ENCODE data around the gene CHKA.

Gene CHKA

DNA sequence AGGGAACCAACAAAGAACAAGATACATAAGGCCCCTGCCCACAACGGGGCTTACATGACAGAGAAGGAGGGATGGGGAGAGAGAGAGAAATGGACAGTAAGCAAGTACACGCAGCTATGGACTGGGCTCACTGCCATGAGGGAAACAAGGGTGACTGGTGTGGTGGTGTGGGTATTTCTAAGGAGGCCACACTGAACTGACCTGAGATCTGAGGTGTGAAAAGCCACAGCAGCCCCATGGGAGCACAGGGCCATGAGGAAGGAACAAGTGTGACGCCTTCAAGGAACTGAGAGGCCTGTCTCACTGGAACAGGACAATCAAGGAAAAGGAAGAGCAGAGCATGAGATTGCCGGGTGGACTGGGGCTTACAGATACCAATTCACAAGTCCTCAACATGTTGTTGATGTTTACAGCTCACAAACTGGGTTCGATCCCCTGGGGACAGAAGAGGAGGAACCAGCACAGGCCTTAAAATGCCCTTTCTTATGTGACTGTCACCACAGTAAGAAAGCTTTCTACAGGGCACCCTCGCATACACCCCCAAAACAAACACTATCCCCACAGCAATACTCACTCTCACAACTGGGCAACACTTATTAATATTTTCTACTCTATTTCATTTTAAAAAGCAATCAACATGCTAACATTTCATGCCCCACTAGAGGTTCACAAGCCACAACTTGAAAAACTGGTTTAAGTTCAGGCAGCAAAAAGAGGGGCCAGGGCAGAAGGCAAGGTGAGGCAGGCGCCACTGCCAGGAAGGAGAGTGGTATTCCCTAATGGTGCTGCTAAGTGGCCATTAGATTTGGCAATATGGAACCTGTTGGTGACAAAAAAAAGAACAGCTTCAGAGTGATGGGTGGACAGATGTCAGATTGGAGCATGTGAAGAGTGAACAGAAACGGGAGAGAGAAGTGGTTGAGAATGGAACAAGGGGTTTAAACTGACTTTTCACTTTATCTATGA, 43.3 kb downstream of the CHKA start:
- H3K4me3 ChIP-seq (ENCODE audit: control insufficient read depth, low read depth, low read length): no peak overlapping the region
- no peak for DNase-seq (ENCODE audit: low read depth)
- TF ChIP-seq, protein P1, sequence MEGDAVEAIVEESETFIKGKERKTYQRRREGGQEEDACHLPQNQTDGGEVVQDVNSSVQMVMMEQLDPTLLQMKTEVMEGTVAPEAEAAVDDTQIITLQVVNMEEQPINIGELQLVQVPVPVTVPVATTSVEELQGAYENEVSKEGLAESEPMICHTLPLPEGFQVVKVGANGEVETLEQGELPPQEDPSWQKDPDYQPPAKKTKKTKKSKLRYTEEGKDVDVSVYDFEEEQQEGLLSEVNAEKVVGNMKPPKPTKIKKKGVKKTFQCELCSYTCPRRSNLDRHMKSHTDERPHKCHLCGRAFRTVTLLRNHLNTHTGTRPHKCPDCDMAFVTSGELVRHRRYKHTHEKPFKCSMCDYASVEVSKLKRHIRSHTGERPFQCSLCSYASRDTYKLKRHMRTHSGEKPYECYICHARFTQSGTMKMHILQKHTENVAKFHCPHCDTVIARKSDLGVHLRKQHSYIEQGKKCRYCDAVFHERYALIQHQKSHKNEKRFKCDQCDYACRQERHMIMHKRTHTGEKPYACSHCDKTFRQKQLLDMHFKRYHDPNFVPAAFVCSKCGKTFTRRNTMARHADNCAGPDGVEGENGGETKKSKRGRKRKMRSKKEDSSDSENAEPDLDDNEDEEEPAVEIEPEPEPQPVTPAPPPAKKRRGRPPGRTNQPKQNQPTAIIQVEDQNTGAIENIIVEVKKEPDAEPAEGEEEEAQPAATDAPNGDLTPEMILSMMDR (conservative IDR thresholded peaks at IDR 0.05; ENCODE audit: control insufficient read depth, insufficient read depth, low read depth, low read length): no peak

DNA sequence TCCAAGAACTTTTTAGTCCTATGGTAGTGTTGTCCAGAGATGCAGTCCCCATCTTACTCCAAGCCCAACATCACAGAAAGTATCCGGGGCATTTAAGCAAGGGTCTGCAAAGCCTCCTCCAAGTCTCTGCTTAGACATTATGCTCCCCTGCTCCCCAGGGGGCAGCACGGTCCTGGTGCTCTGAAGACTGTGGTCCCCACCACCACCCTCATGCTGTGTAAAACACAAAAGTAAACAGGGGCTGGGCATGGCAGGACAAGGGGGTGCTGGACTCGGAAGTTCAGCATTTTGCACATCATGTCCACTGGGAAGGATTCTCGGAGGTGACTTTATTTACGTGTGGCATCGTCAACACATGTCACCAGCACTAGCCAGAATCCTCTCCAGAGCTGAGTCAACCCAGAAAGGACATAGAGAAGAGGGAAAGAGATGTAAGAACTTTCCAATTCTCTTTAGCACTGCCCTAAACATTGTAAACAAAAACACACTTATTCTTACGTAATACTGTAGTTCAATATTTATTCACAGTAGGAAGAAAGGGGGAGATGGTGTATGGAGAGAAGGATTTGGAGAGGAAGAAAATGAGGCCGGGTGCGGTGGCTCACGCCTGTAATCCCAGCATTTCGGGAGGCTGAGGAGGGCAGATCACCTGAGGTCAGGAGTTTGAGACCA, 44.7 kb downstream of the CHKA start:
- TF ChIP-seq, protein P1 (conservative IDR thresholded peaks at IDR 0.05; ENCODE audit: control insufficient read depth, insufficient read depth, low read depth, low read length): no peak
- no peak overlapping the region for H3K4me3 ChIP-seq (ENCODE audit: control insufficient read depth, low read depth, low read length)
- DNase-seq (ENCODE audit: low read depth): no peak

DNA sequence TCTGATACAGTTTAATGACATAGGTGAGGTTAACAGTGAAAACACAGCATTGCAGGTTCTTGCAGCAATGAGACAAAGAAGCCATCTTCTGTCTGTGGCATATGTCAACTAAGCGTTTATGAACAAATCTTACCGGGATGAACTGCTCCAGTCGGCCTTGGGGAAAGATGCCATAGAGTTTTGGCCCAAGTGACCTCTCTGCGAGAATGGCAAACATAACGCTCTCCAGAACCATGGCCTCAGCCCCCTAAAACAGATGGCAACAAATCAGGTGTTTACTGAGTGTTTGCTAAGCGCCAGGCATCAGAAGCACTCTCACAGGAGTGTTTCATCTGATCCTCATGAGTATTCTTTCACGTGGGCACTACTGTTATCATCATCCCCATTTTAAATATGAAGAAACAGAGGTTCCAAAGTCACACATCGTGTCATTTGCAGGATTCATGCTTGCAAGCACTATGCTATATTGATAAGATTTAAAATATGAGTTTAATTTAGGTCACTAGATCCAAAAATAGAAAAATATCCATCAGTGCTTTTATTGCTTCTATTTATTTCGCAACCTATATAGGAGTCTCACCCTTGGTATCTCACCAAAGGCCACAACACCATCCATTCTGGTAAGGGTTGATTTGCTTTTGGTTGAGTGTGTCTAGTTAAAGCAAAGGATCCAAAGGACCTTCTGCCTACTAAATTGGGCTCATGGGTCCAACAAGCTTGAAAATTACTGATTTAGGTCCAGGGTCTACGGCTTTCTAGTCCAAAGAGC, 46.4 kb downstream of the CHKA start:
- DNase-seq (ENCODE audit: low read depth): no peak
- H3K4me3 ChIP-seq (ENCODE audit: control insufficient read depth, low read depth, low read length): no peak overlapping the region
- TF ChIP-seq, protein P1 (conservative IDR thresholded peaks at IDR 0.05; ENCODE audit: control insufficient read depth, insufficient read depth, low read depth, low read length): no peak

DNA sequence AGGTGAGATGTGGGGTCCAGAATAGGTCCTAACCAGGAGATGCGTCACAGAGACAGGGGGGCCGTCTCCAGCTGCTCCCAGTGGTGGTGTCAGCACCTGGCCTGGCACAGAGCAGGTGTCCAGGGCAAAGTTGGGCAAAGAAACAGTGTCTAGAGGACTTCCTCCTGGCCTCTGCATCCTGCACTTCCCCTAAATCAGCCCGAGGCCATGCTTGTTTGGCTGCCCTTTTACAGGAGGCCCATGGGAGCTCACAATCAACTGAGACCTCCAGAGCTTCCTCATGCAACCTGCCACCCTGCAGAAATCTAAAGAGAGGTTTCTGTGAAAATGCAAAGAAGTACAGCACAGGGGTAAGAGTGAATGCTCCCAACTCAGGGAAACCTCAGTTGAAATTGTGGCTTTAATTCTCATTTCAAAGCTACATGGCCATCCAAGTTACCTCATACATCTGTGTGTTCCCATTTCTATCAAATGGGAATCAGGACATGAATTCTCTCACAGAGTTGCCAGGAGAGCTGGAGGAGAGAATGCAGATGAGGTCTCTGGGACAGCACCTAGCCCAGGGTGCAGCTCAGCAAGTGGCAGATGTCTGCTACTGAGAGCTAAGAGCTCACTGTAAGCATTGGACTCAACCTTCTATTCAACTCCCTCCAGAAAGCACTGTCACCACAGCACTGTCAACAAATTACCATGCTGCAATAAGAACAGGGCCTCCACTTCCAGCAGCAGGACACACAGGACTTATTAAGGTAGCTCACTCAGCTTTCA, 49.7 kb downstream of the CHKA start:
- DNase-seq (ENCODE audit: low read depth): no peak
- TF ChIP-seq, protein P1 (conservative IDR thresholded peaks at IDR 0.05; ENCODE audit: control insufficient read depth, insufficient read depth, low read depth, low read length): no peak
- no peak overlapping the region for H3K4me3 ChIP-seq (ENCODE audit: control insufficient read depth, low read depth, low read length)

DNA sequence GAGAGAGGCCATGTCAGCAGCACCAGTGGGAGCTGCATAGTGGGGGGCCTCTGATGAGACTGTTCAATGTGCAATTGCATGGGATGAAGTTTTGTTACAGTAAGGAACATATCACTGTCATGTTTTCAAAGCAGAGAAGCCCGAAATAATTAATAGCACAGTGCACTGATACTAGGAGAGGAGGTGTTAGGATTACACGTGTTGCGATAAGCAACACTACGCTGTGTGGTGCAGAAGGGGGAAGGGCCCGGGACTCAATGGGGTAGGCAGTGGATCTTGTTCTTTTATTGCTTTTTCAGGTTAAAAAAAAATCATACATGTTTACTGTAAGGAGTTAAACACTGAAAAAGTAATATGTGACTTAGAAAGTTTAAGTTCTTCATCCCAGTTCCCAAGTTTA, 53.2 kb downstream of the CHKA start:
- DNase-seq (ENCODE audit: low read depth): no peak
- TF ChIP-seq, protein P1 (conservative IDR thresholded peaks at IDR 0.05; ENCODE audit: control insufficient read depth, insufficient read depth, low read depth, low read length): no peak
- no peak overlapping the region for H3K4me3 ChIP-seq (ENCODE audit: control insufficient read depth, low read depth, low read length)

DNA sequence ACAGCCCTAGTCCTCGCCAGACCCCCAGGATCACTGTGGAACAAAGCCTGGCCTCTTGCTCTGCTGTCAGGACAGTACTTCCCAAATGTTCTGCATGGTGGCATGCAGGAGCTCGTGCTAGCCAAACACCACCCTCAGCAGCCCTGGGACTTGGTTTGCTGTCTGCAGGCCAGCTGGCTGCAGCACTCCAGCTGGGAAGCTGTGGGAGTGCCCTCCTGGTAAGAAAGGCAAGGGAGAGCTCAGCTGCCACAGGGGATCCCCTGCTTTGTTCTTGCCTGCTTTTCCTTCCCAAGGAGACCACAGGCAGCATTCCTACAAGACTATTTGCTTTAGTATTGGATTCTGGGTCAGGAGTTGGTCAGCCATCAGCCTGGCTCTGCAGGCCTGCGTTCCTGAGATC, 54.4 kb downstream of the CHKA start:
- TF ChIP-seq, protein P1 (conservative IDR thresholded peaks at IDR 0.05; ENCODE audit: control insufficient read depth, insufficient read depth, low read depth, low read length): no peak
- no peak for DNase-seq (ENCODE audit: low read depth)

More for the DNA sequence above, 54.4 kb downstream of the CHKA start:
- no peak overlapping the region for H3K4me3 ChIP-seq (ENCODE audit: control insufficient read depth, low read depth, low read length)

All from fibroblast of mammary gland (primary cell).